K562 (cell line): ENCODE results near the gene HRAS. TPM values are rescaled to one million over a fixed set of nuclear protein-coding genes. Genes with fewer than 3 reads are reported as not detected.
"Not testable (repeated sequence)": the region's sequence is repeated elsewhere in the genome, so short reads cannot be mapped to it uniquely, and the experiment has no call there.

Experiments
- ATAC-seq: fragments of 200-7000 bp; cut with Tn5 transposase; 3 replicates; pipeline ENCODE4 v1.9.1; 2020; ENCODE audit warnings: moderate library complexity
- BruUV-seq: library from RNA; stranded (reverse); fragments of 400-500 nt; replicated peaks from 2 replicates; lab custom pipeline; 2021; lab: Mats Ljungman, UMichigan
- CTCF ChIA-PET: fragments of 300-600 bp; formaldehyde crosslinking; extraction: SDS; loops from one replicate; lab custom pipeline; 2021; ENCODE audit warnings: low intra/inter-chr PET ratio; lab: Yijun Ruan, JAX
- POLR2A ChIA-PET: fragments of 300-600, 350-650 bp; sonication (Branson Sonifier 250); formaldehyde crosslinking; extraction: SDS; loops from one replicate; lab custom pipeline; 2021; ENCODE audit warnings: antibody characterized with exemption, inconsistent platforms; lab: Yijun Ruan, JAX
- DNase-seq, 4 experiments: peaks; one replicate each; pipeline versions ENCODE4 v3.0.0 to v3.0.0-alpha.2; 2011 to 2018; ENCODE audit warnings: low spot score in 3 of 4, mixed read lengths in 3 of 4; ENCODE audit errors: extremely low read depth in 1 of 4
- FAIRE-seq: peaks from 2 replicates; lab custom pipeline; 2011; peaks lifted over from hg19 to GRCh38; lab: Jason Lieb, UNC
- H2AFZ ChIP-seq: 2 replicates; pipeline ENCODE4 v1.6.0; 2011; ENCODE audit warnings: low read depth, low read length, control low read depth, inconsistent platforms
- H3K27ac ChIP-seq: fragments of 200-600 bp; 3 replicates; pipeline ENCODE4 v1.8.0; 2011; ENCODE audit warnings: low read depth, mild to moderate bottlenecking, control low read depth, inconsistent platforms, low read length, moderate library complexity, mixed read lengths; ENCODE audit errors: extremely low read depth
- H3K27me3 ChIP-seq, 2 experiments: fragments of 300-600 bp in 1 of 2; 2 replicates in 1 of 2; 3 replicates in 1 of 2; pipeline versions ENCODE4 v1.6.0 to v1.8.0; 2011; ENCODE audit warnings: inconsistent platforms in 2 of 2, low read length in 2 of 2, mild to moderate bottlenecking in 1 of 2, mixed read lengths in 1 of 2, moderate library complexity in 1 of 2; ENCODE audit not compliant: control insufficient read depth in 2 of 2, insufficient read depth in 2 of 2
- H3K36me3 ChIP-seq: fragments of 300-600 bp; 3 replicates; pipeline ENCODE4 v1.8.0; 2011; ENCODE audit warnings: mild to moderate bottlenecking, low read length, inconsistent platforms; ENCODE audit not compliant: control insufficient read depth, insufficient read depth
- H3K4me1 ChIP-seq, 2 experiments: fragments of 200-600 bp in 1 of 2; replicated peaks in 1 of 2; 2 replicates in 1 of 2; 3 replicates in 1 of 2; pipeline versions ENCODE4 v1.5.1 to v1.8.0; 2011; ENCODE audit warnings: inconsistent platforms in 2 of 2, low read length in 2 of 2, mild to moderate bottlenecking in 1 of 2, mixed read lengths in 1 of 2, moderate library complexity in 1 of 2; ENCODE audit not compliant: control insufficient read depth in 2 of 2, insufficient read depth in 2 of 2
- H3K4me2 ChIP-seq: 2 replicates; pipeline ENCODE4 v1.6.1; 2011; ENCODE audit warnings: low read length, control low read depth, inconsistent platforms, mixed read lengths; ENCODE audit not compliant: insufficient read depth
- H3K4me3 ChIP-seq: fragments of 200-600 bp; sonication (generic), shearing (Covaris generic); 2 replicates; pipeline ENCODE4 v1.5.1; 2016; ENCODE audit warnings: control low read depth, inconsistent platforms
- H3K79me2 ChIP-seq: fragments of 200-600 bp; 3 replicates; pipeline ENCODE4 v1.8.0; 2011; ENCODE audit warnings: low read length, inconsistent platforms; ENCODE audit not compliant: control insufficient read depth, insufficient read depth
- H3K9ac ChIP-seq, 2 experiments: 2 replicates each; pipeline versions ENCODE4 v1.6.0 to v1.6.1; 2011; ENCODE audit warnings: low read depth in 2 of 2, low read length in 2 of 2, control low read depth in 1 of 2, inconsistent platforms in 1 of 2, mild to moderate bottlenecking in 1 of 2, mixed read lengths in 1 of 2; ENCODE audit not compliant: insufficient read depth in 1 of 2
- H3K9me1 ChIP-seq: one replicate; pipeline ENCODE4 v1.6.0; 2011; ENCODE audit warnings: inconsistent platforms, mild to moderate bottlenecking, low read length, moderate library complexity; ENCODE audit not compliant: control insufficient read depth, insufficient read depth
- H3K9me3 ChIP-seq: replicated peaks from 2 replicates; pipeline ENCODE4 v1.5.1; 2011; ENCODE audit warnings: low read depth, low read length, inconsistent platforms; ENCODE audit not compliant: control insufficient read depth, insufficient read depth
- H4K20me1 ChIP-seq: replicated peaks from 2 replicates; pipeline ENCODE4 v1.6.1; 2011; ENCODE audit warnings: low read length, inconsistent platforms, mixed read lengths; ENCODE audit not compliant: control insufficient read depth, insufficient read depth
- ARID1B ChIP-seq: fragments of 450-650 bp; IDR thresholded peaks from 2 replicates; pipeline ENCODE4 v1.6.1; 2016; ENCODE audit warnings: antibody characterized with exemption, mild to moderate bottlenecking, inconsistent platforms
- DPF2 ChIP-seq: fragments of 450-650 bp; IDR thresholded peaks from 2 replicates; pipeline ENCODE4 v1.6.1; 2016
- E2F6 ChIP-seq, 2 experiments: IDR thresholded peaks; 2 replicates each; pipeline ENCODE4 v1.6.1; 2011; ENCODE audit warnings: borderline replicate concordance in 1 of 2, control low read depth in 1 of 2, low read depth in 1 of 2, low read length in 1 of 2, mild to moderate bottlenecking in 1 of 2, mixed read lengths in 1 of 2, moderate library complexity in 1 of 2; ENCODE audit not compliant: insufficient read depth in 1 of 2, insufficient read length in 1 of 2, poor library complexity in 1 of 2, severe bottlenecking in 1 of 2; ENCODE audit errors: extremely low read depth in 1 of 2
- FOXK2 ChIP-seq, 2 experiments: fragments of 450-650 bp; IDR thresholded peaks in 1 of 2; conservative IDR thresholded peaks in 1 of 2; 2 replicates each; pipeline ENCODE4 v1.6.1; 2016; ENCODE audit warnings: low read depth in 2 of 2, mild to moderate bottlenecking in 1 of 2
- HDGF ChIP-seq: fragments of 450-650 bp; IDR thresholded peaks from 2 replicates; pipeline ENCODE4 v1.6.1; 2016
- LEF1 ChIP-seq: fragments of 450-650 bp; IDR thresholded peaks from 2 replicates; pipeline ENCODE4 v1.6.1; 2016; ENCODE audit warnings: mild to moderate bottlenecking
- MAZ ChIP-seq, 2 experiments: fragments of 450-650 bp in 1 of 2; sonication (generic) in 1 of 2; formaldehyde crosslinking; IDR thresholded peaks in 1 of 2; conservative IDR thresholded peaks in 1 of 2; 2 replicates each; pipeline versions ENCODE4 v1.4.0 to v1.5.0; 2020; ENCODE audit warnings: mild to moderate bottlenecking in 1 of 2, missing genetic modification reagents in 1 of 2
- RAD51 ChIP-seq: fragments of 450-650 bp; IDR thresholded peaks from 2 replicates; pipeline ENCODE4 v1.7.1; 2016; ENCODE audit warnings: low read depth, mild to moderate bottlenecking, borderline replicate concordance
- TOE1 ChIP-seq, 2 experiments: fragments of 450-650 bp in 1 of 2; sonication (generic) in 1 of 2; formaldehyde crosslinking in 1 of 2; IDR thresholded peaks; 2 replicates each; pipeline versions ENCODE4 v1.7.1 to v1.8.0; 2016 to 2022; ENCODE audit warnings: borderline replicate concordance in 2 of 2, mild to moderate bottlenecking in 2 of 2, antibody characterized with exemption in 1 of 2, inconsistent platforms in 1 of 2, low read depth in 1 of 2, missing genetic modification reagents in 1 of 2, moderate library complexity in 1 of 2
- USF1 ChIP-seq: sonication (generic); formaldehyde crosslinking; IDR thresholded peaks from 2 replicates; pipeline ENCODE4 v1.9.0; 2022; ENCODE audit warnings: mild to moderate bottlenecking, missing genetic modification reagents
- ZEB2 ChIP-seq: fragments of 450-650 bp; IDR thresholded peaks from 2 replicates; pipeline ENCODE4 v1.6.1; 2016
- ZNF592 ChIP-seq: fragments of 450-650 bp; IDR thresholded peaks from 2 replicates; pipeline ENCODE4 v1.6.1; 2017; ENCODE audit warnings: antibody characterized with exemption, mild to moderate bottlenecking
- WGBS: fragments of 100-300 bp; shearing (Covaris generic); methylation state at CpG from one replicate; pipeline ENCODE4 v1.1.6; 2016; ENCODE audit warnings: low coverage, mixed read lengths; ENCODE audit not compliant: insufficient coverage; ENCODE audit errors: missing lambda C conversion rate; 5-methylcytosine and 5-hydroxymethylcytosine counted together
- in situ Hi-C: fragments of 300-500 bp; cut with MboI; formaldehyde crosslinking; loops from 4 replicates; pipeline ENCODE4 v1.15.0; 2018; ENCODE audit warnings: inconsistent platforms, mixed read lengths
- intact Hi-C: fragments of 100-400 bp; cut with micrococcal nuclease; formaldehyde crosslinking; loops from 2 replicates; pipeline ENCODE4 v1.14.2; 2022
- polyA plus RNA-seq, 8 experiments: library from polyadenylated mRNA; depleted of rRNA in 4 of 8; stranded (reverse) in 5 of 8; unstranded in 3 of 8; fragments of >200 nt; fragmentation: Nextera tagmentation in 2 of 8; fragmentation: Illumina TruSeq in 1 of 8; extraction: Ambion mirVana in 2 of 8; extraction: Trizol in 1 of 8; gene quantifications; 2 replicates each; pipeline versions ENCODE4 v1.2.1 to v1.2.3, GENCODE V29; 2011 to 2014; ENCODE audit warnings: inconsistent platforms in 1 of 8, missing spikeins in 1 of 8
- total RNA-seq, 7 experiments: library from RNA; depleted of rRNA in 6 of 7; stranded (reverse); fragments of >200 nt in 6 of 7; fragmentation: Illumina TruSeq in 2 of 7; extraction: Trizol in 2 of 7; gene quantifications; 2 replicates each; pipeline versions ENCODE4 v1.2.1 to v1.2.3, GENCODE V29; 2011 to 2021; ENCODE audit warnings: low replicate concordance in 1 of 7

The HRAS gene
- total and polyA plus RNA-seq, 9 of the 15 experiments (the other 6 are each of a cell fraction or from before 2014, with no cell fraction given) = 2.8 to 73.5 (median 29.6) TPM

GRCh38 chr11:574031-574570, 38.7 kb upstream of the HRAS start:
- intact Hi-C loops; POLR2A ChIA-PET; BruUV-seq; CTCF ChIA-PET; H3K9me1 ChIP-seq; H3K27me3 ChIP-seq; H3K9me3 ChIP-seq; in situ Hi-C loops; ATAC-seq; TF ChIP-seq TOE1 (CRISPR knock-in tag; IDR thresholded peaks at IDR 0.05; ENCODE audit: borderline replicate concordance, low read depth): not testable (repeated sequence)
- Histone ChIP-seq H3K27ac (peak overlapping the region; percentile 52; the same call in 1 of the 3 replicates), H3K4me2 (peak overlapping the region; percentile 94), H4K20me1 (peaks cover 23% of the 10 kb centered on the region), H3K79me2 (peaks cover 48% of the 10 kb centered on the region), H3K4me1 (peaks cover 41 to 68% of the 10 kb centered on the region in 2 experiments), H3K9ac (peak overlapping the region in 1 of 2 experiments; percentile 75; a peak in 1 of 4 replicates), H3K4me3 (peak overlapping the region; percentile 66), H2AFZ (0 out of 2 replicates have a peak overlapping the region, but pooled peaks have one; percentile 68), H3K36me3 (peaks cover 19% of the 10 kb centered on the region; the same call in 2 of the 3 replicates)
- WGBS = 7% methylated on average over 12 of the region's 14 CpGs
- DNase-seq (peak in 1 of 4 experiments; percentile 68), FAIRE-seq (peak; percentile 70)
- TF ChIP-seq E2F6 (IDR thresholded peaks at IDR 0.05; ENCODE audit: borderline replicate concordance in 1 of 2, extremely low read depth in 1 of 2, insufficient read depth in 1 of 2, insufficient read length in 1 of 2, low read depth in 1 of 2, low read length in 1 of 2, poor library complexity in 1 of 2, severe bottlenecking in 1 of 2) (peak in 1 of 2 experiments; percentile 35), ZEB2 (peak; percentile 45; the same call in 1 of the 2 replicates), ARID1B (peak; percentile 10; the same call in 1 of the 2 replicates), MAZ (CRISPR knock-in tag; conservative IDR thresholded peaks at IDR 0.05 in 1 of 2, IDR thresholded peaks at IDR 0.05 in 1 of 2) (0 out of 4 replicates have a peak, but pooled peaks of 1 of the 2 experiments have one; percentile 10), RAD51 (peak; percentile 98), FOXK2 (conservative IDR thresholded peaks at IDR 0.05 in 1 of 2, IDR thresholded peaks at IDR 0.05 in 1 of 2; ENCODE audit: low read depth in 2 of 2) (peak in 1 of 2 experiments; percentile 54; a peak in 1 of 4 replicates), USF1 (CRISPR knock-in tag) (peak; percentile 84), ZNF592 (0 out of 2 replicates have a peak, but pooled peaks have one; percentile 25), LEF1 (peak; percentile 57; the same call in 1 of the 2 replicates), HDGF (peak; percentile 64; the same call in 1 of the 2 replicates), TOE1 (IDR thresholded peaks at IDR 0.05; ENCODE audit: borderline replicate concordance) (peak; percentile 99), DPF2 (0 out of 2 replicates have a peak, but pooled peaks have one; percentile 29)
